ENCODE results near the gene GRM5. TPM values are rescaled to one million over a fixed set of nuclear protein-coding genes. Genes with fewer than 3 reads are reported as not detected.
"Not testable (repeated sequence)": the region's sequence is repeated elsewhere in the genome, so short reads cannot be mapped to it uniquely, and the experiment has no call there.

The GRM5 gene
- total RNA-seq, 1 donor from 2014 or later = 0.06 TPM

DNA sequence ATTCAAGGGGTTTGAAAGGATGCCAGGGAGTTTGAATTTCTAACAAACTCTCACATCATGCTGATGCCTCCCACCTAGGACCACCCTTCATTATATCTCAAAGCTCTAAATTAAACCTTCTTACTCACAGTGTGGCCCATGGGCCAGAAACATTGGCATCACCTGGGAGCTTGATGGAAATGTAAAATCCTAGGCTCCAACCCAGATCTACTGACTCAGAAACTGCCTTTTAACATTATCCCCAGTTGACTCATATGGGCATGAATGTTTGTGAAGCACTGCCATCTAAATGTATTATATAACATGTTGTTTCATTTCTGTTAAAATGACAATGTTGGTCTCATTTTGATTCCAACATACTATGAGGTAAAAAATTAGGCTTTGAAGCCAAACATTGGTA is 90.3 kb downstream of the GRM5 start:
- DNase-seq (ENCODE audit: low spot score) = not testable (repeated sequence)

DNA sequence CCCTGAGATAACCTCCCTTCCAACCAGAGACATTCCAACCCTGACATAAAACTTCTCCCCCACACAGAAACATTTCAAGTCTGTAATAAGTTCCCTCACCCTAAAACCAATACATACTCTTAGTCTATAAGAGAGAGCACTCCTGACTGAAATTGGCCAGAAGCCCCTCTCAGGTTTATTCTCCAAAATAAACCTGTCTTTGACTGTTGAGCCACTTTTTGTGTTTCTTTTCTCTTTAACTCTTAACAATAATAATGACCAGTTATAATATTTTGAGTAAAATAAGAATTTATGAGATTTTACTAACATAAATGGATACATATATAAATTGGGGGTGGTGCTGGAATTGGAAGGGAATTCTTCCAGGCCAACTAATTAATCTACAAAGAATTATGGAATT is 93.6 kb downstream of the GRM5 start:
- DNase-seq (ENCODE audit: low spot score) = no peak

DNA sequence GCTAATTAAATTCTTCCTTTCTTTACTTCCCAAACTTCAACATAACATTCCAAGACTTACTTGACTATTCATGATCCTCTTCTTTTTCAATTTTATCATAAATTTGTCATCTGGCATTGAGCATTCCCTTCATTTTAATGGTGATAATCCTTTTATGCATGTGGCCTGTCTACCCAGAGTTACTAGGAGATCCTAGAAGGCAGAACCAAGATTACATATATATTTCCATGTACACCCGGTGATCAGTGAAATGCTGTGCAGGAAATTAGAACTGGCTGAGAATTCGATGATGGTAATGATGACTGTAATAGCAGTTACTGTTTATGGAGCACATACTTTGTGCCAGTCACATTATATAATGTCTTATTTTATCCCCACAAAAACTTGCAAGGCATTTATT is 104.2 kb downstream of the GRM5 start:
- DNase-seq (ENCODE audit: low spot score) = not testable (repeated sequence)

DNA sequence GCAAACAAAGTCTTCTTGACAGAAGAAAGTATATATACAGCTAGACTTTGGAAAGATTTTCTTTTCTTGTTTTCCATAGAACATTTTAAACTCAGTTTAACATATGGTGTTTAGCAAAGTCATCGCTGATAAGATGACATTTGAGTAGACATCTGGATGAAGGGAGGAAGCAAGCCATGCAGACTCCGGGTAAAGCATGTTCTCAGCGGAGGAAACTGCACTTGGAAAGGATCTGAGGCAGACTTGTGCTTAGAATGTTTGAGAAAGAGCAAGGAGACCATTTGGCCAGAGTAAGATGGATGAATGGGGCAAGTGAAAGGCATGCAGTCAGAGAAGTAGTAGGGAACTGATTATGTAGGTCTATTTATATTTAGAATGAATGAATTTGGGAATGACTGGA is 105.9 kb downstream of the GRM5 start:
- DNase-seq (ENCODE audit: low spot score) = not testable (repeated sequence)

DNA sequence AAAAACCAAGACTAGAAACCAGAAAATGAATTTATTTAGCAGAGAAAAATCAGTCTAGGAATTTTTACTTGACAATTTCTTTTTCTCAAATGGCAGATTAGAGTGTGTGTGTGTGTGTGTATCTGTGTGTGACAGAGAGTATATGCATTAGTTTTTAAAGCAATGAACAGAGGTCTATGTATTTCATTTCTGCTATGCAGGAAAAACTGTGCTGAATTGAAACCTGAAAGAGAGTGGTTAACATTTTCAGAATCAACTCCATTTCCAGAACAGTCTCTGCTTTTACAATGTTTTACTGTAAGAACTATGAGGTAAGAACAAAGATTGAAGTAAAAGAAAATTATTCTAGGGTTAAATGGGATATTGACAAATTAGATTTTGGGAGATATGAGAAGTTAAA is 114.8 kb downstream of the GRM5 start:
- no peak for DNase-seq (ENCODE audit: low spot score)

DNA sequence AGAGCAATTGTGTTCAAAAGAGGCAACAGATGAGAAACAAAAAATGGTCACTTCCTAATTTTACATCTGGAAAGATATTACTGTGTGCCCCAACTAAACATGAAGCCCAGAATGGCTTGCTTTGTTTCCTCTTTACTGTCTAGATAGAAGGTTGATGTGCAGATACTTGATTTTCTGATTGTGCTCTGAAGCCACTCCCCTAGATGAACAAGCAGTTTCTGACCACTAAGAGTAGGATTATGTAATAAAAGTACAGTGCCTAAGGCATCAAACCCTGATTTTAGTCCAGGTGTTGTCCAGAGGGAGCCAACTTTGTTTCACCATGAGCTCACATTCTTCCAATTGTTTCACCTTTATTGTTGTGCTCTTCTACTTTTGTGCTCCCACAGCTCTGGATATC is 116.9 kb downstream of the GRM5 start:
- not testable (repeated sequence) for DNase-seq (ENCODE audit: low spot score)

DNA sequence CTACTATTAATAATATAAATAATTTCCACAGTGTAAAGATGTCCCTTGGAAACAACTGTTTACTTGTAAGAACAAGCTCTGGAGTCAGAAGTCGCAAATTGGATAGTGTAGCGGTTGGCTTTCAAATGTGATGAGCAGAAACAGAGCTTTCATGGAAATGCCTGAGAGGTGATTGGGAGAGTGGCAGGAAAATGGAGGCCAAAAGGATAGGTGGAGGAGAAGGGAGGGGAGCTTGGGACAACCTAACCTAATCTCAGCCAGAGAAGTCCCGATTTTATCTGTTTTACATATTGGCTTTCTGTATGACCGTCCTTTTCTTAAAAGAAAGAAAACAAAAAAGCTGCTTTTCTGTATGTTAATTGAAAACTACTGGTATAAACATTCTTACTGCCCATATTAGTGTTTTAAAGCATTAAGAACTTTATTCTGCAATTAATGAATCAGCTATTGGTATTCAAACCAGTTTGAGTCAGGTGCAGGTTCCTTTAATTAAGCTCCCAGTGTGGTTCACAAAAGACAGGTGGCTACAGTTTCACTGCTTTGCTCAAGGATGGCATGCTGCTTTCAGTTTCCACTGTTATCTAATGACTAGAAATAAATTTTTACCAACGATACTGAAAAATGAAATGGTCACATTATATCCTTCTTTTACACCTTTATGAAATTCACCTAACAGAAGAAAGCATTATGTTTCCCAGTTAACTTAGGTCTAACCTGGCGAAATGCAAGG is 117.8 kb downstream of the GRM5 start:
- not testable (repeated sequence) for DNase-seq (ENCODE audit: low spot score)

DNA sequence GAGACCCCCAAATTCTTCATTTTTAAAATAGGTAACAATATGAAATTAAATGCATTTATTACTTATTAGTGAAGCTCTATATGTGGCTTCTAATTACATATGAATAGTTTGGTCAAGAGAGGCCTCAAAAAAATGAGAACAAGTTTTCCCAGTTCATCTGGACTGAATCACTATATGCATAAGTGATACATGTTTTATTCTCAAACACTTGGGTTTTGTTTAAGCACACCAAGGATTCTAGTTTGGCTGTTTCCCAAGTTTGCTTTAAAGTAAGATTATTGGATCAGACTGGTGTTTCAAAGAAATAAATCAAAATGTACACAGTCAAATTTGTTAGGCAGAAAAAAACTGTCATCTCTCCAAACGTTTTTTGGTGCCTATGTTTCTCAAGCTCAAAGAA is 136.1 kb downstream of the GRM5 start:
- DNase-seq (ENCODE audit: low spot score) = not testable (repeated sequence)

DNA sequence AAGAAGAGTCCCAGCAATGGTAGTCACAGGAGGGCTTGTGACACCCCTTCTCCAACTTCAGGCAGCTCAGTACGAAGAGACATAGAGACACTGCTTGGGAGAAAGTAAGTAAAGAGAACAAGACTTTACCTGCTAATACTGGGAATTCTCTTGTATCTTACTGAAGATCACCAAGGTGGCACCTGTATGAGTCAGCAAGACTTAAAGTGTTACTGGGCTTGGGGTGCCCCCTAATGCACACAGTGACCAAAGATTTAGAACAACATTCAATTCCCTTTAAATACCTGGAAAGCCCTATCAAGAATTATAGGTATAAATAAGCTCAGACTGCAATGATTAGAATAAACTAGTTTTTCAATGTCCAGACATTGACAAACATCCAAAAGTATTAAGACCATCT is 148.7 kb downstream of the GRM5 start:
- not testable (repeated sequence) for DNase-seq (ENCODE audit: low spot score)

DNA sequence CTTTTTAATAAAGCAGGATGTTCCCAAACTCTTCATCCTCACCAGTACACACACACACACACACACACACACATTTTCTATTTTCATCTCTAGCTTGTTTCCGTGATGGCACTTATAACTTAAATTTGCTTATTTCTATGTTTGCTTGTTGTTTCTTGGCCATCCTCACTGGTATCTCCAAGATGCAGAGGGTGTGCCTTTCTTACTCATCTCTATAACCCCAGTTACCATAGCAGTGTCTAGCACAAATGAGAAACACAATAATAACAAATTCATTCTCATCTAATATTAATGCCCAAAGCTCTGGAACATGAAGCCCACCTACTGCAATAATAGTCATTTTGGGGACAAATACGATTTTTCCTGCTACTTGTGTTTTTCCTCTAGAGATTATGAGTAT is 156.3 kb downstream of the GRM5 start:
- DNase-seq (ENCODE audit: low spot score) = no peak

DNA sequence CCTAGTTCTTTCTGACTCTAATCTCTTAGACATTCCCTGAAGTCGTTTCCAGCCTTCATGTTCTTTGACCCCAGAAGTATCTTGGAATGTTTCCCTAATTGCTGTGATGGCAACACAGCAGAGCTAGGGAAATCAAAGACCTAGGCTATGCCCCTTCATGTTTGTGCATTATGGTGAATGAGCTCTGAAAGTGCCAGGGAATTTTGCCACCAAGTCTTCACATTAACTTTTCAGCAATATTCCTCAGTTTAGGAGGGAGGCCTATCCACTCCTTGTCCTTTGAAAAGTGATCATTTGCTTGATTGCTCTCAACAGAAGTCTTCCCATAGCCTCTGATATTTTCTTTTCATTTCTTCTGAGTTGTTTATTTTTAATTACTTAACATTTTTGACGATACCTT is 164.3 kb downstream of the GRM5 start:
- not testable (repeated sequence) for DNase-seq (ENCODE audit: low spot score)

DNA sequence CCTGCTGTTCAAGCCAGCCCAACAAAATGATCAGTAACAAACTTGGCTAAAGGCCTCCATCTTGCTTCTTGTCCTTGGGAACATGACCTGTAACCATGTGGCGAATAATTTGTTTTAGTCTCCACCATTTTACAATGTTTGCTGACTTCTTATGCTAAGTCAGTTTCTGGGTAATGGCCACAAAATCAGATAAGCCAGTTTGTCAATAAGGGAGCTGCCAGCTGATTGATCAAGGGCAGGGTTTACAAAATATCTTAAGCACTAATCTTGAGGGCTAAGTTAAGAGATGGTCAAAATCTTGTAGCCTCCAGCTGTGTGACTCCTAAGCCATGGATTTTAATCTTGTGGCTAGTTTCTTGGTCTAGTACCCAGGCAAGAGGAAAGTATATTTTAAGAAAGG is 176.9 kb downstream of the GRM5 start:
- DNase-seq (ENCODE audit: low spot score) = not testable (repeated sequence)

DNA sequence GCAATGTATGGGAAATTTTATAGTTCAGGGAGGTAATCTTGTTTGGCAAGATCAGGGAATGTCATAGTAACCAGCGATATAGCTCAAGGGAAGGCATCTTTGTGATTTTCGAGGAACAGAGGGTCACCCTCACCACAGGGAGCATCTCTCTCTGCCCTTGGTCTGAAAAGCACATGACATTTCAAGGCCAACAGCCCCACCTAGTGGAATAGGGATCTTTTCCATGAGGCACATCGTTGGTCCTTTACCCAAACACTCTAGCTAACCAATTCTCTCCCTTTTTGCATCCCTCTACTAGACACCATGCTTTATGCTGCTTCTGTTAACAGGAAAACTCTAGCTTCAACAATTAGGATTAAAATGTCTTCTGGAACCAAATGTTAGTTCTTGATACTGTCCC is 179.0 kb downstream of the GRM5 start:
- DNase-seq (ENCODE audit: low spot score) = no peak

DNA sequence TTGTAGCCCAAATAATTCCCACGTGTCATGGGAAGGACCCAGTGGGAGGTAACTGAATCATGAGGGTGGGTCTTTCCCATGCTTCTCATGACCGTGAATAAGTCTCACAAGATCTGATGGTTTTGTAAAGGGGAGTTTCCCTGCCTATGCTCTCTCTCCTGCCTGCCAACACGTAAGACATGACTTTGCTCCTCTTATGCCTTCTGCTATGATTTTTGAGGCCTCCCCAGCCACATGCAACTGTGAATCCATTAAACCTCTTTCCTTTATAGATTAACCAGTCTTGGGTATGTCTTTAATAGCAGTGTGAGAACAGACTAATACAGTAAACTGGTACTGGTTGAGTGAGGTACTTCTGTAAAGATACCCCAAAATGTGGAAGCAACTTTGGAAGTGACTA is 183.0 kb downstream of the GRM5 start:
- not testable (repeated sequence) for DNase-seq (ENCODE audit: low spot score)

DNA sequence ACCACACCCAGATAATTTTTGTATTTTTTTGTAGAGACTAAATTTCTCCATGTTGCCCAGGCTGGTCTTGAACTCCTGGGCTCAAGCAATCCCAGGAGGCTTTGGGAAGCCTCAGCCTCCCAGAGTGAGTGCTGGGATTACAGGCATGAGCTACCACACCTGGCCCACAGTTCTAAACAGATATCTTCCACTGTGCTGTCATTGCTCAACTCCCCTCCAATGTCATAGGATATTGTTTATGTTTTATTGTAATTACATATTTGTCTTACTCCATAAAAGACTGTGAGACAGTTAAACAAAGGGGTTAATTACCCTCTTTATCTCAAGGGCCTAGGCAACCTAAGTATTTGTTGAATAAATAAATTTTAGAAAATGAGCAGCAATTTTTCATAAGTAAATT is 204.2 kb downstream of the GRM5 start:
- no peak for DNase-seq (ENCODE audit: low spot score)

DNA sequence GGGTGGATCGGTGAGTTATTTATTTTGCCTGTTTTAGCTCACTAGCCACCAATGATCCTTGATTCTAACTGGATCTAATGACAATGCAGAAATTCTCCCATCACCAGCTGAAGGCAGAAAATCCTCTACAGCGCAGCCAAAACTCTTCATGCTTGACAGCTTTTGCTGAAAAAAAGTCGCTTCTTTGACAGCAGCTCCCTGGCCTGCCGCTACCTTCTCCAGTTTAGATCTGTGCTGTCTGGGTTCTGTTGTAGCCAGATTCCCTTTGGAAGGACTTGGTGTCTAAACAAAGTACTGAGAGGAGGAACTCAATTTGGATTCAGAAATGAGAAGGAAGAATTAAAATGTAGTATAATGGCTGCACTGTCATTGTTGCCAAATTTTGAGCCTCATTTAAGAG is 205.4 kb downstream of the GRM5 start:
- not testable (repeated sequence) for DNase-seq (ENCODE audit: low spot score)

DNA sequence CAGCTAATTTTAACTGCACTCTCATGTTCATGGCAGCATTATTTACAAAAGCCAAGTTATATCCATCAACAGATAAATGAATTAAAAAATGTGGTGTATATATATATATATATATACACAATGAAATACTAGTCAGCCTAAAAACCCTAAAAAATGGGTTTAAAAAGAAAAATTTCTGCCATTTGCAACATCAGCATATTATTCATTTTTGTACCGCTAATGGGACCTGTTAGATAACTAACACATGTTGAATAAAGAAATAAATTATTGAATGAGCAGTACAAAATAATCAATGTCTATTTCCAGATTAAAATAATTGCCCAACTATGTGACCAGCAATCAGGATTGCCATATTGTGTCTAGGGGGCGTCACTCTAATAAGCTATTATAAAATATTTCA is 211.8 kb downstream of the GRM5 start:
- DNase-seq (ENCODE audit: low spot score) = not testable (repeated sequence)

DNA sequence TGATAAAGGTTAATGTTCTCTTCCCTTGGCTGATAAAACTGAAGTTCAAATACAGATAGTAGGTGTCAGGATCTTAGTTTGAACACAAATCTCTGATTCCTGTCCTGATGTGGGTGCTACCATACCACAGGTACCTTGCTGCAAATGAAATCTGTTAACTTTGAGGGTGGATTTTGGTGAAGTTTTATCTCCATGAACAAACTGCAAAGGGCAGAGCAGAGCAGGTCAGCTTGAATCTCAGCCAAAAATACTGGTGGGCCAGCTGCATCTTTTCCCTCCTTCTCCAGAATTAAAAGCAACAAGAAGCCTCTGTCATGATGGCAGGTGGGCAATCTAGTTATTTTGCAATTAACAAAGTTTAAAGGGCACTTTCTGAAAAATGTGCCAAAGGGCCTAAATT is 214.2 kb downstream of the GRM5 start:
- DNase-seq (ENCODE audit: low spot score) = not testable (repeated sequence)

DNA sequence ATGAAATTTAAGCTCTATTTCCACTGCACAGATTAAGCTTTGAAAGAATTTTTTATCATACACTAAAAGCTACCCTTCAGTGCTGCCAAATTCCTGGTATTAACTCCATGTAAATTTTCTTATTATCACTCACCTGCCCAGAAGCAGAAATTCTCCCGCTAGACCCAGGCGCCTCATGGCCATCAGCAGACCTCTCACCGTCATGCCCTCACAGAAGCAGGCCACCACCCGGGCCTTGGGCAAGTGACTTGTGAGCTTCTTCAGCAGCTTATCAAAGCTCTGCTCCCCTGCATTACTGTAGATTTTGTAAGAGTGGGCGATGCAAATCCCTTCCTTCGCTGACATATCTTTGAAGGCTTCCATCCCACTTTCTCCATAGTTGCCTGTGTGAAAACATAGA is 216.0 kb downstream of the GRM5 start:
- DNase-seq (ENCODE audit: low spot score) = not testable (repeated sequence)

DNA sequence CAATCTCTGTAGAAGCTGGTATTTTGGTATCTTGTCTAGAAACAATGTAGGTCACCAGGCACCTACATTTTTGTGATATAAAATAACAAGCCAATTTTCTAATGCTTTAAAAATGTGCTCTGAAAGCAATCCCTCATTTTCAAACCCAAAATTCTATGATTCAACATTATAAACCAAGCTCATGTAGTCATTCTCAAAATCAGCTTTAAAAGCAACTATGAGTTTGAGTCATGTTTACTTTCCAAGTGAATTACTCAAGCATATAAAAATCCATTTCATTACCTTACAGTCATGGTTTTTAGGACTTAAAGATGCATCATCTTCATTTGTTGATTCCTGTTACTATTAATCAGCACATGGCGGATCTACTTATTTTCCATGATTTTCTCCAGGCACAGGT is 216.4 kb downstream of the GRM5 start:
- no peak for DNase-seq (ENCODE audit: low spot score)

DNA sequence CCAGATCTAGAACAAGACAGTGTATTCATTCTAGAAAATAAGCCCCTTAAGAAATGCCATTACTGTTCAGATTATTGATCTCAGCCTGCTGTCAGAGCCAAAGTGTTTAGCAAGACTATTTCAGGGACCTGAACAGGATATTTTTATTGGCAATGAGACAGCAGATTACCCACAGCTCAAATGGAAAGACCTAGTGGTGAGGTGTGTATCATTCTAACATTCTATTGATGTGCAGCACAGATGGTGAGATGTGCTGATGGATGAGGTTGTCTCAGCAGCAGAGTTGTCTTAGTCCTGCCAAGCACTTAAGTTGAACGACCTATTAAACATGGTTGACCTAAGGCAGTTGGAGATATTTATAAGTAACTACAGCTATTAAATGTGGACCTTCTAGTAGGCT is 219.5 kb downstream of the GRM5 start:
- not testable (repeated sequence) for DNase-seq (ENCODE audit: low spot score)

DNA sequence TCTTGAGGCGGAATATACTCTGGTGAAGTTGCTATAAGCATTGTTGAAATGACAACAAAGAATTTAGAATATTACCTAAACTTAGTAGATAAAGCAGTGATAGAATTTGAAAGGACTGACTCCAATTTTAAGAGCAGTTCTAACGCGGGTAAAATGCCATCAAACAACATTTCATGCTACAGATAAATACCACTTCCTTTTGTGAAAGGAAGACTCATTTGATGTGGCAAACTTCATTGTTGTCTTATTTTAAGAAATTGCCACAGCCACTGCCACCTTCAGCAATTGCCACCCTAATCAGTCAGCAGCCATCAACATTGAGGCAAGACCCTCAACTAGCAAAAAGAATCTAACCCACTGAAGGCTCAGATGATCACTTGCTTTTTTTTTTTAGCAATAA is 220.8 kb downstream of the GRM5 start:
- not testable (repeated sequence) for DNase-seq (ENCODE audit: low spot score)

DNA sequence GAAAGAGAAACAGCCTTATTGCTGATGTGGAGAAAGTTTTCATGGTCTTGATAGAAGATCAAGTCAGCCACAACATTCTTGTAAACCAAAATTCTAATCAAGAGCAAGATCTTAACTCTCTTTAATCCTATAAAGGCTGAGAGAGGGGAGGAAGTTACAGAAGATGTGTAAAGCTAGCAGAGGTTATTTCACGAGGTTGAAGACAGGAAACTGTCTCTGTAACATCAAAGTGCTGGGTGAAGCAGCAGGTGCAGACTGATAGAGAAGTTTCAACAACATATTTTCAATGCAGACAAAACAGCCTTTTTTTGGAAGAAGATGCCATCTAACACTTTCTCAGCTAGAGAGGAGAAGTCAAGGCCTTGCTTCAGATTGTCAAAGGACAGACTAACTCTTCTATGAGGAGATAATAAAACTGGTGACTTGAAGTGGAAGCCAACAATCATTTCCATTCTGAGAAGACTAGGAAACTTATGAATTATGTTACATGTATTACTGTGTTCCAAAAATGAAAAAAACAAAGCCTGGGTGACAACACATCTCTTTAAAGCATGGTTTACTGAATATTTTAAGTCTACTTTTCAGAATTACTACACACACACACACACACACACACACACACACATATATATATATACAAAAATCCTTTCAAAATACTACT is 221.9 kb downstream of the GRM5 start:
- DNase-seq (ENCODE audit: low spot score) = not testable (repeated sequence)

All from mucosa of gallbladder (tissue), 1 donor.